ENCODE measurements around the gene TRIM14.
"Not testable (repeated sequence)": the region's sequence is repeated elsewhere in the genome, so short reads cannot be mapped to it uniquely, and the experiment has no call there.

TRIM14 gene

DNA sequence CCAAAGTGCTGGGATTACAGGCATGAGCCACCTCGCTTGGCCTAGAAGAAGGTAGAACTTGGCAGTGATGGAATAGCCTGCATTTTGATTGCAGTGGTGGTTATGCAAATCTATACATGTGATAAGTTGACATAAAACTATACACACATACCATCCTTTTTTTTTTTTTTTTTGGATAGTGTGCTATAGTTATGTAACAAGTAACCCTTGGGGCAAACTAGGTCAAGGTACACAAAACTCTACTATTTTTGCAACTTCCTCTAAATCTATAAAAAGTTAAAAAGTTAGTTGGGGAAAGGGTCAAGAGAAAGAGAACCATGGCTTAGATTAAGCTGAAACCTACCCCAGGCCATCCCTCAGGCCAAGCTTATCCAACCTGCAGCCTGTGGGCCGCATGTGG is 11.1 kb downstream of the TRIM14 start:
- no peak for DNase-seq (ENCODE audit: low read depth)

DNA sequence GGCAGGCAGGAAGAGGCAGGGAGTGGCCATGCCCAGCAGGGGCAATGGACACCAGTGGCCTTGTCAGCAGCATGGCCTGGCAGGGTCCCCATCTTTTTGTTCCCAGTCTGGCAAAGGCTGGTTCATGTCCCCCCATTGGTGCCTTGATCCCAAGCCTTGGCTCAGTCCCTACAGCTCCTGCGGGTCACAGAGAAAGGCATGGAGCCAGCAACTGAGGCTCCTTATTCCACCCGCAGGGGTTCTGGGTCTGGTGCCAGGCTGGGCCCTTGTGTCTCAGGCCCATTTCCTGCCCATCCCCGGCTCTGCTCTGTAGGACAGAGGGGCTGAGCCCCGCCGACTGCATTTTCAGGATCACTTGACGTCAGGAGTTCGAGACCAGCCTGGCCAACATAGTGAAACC is 14.0 kb downstream of the TRIM14 start:
- DNase-seq (ENCODE audit: low read depth): no peak

DNA sequence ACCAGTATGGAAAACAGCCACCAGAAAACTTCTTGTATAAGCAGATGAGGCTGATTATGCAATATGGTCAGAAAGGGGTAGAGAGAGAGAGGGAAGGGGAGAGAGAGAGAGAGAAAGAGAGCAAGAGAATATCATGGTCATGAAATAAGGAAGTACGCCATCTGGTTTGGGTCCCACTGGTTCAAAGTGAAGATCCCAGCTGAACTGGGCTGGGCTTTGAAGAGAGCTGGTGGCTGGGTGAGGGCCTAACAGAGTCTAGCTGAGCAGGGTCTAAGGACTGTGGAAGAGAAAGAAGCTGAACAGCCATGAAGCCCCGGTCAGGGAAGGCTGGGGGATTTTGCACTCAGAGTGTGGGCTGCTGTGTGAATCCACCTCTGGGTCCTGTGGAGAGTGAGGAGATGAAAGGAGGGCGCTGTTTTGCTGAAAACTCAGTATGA is 14.6 kb downstream of the TRIM14 start:
- DNase-seq (ENCODE audit: low read depth): no peak

DNA sequence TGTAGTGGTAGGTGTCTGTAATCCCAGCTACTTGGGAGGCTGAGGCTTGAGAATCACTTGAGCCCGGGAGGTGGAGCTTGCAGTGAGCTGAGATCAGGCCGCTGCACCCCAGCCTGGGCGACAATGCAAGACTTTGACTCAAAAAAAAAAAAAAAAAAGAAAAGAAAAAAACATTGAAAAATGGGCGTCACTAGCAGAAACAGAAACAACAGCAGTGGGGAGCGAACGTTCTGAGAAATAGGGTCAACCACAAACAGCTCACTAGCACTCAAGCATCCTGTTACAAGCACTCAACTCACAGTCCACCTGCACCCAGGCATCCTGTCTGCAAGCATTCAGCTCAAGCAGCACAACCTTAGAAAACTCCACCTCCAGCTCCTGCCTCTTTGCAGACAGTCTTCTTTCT is 17.2 kb downstream of the TRIM14 start:
- DNase-seq (ENCODE audit: low read depth): peak; percentile 68

DNA sequence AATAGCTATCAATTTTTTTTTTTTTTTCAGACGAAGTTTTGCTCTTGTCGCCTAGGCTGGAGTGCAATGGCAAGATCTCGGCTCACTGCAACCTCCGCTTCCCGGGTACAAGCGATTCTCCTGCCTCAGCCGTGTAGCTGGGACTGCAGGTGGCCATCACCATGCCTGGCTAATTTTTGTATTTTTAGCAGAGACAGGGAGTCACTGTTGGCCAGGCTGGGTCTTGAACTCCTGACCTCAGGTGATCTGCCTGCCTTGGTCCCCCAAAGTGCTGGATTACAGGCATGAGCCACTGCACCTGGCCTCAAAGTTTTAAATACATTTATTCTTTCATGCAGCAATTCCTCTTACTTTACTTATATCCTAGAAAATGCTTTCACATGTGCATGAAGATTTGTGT is 17.6 kb downstream of the TRIM14 start:
- no peak for DNase-seq (ENCODE audit: low read depth)

DNA sequence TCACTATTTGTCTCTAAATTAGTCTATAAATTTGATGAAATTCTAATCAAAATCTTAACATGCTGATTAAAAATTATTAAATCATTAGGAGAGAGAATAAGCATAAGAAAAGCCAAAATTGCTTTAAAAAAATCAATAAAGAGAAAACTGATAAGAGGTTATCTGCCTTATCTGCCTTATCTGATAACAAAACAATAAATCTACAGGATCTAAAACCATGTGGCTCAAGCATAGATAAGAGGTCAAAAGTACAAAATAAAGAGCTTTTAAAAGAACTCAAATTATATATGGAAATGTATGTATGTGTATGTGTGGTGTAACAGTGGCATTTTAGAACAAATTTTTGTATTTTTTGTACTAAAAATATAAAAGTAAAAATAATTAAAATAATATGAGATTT is 18.6 kb downstream of the TRIM14 start:
- no peak for DNase-seq (ENCODE audit: low read depth)

DNA sequence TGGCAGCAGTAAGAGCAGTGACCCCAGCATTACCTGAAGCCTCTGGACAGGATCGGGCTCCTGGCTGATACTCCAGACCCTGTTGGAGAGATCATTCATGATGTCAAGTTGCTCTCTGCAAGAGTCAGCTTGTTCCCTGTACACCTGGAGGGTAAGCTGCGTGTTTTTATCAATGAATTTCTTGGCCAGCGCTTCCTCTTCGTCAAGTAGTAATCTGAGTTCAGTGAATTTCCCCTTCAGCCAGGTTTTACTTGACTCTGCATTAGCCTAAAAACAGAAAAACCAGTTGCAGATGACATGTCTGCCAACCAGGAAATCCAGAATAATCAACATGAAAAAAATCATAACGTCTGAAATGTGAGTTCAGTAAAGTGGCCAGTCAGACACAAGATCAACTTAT is 19.1 kb downstream of the TRIM14 start:
- no peak for DNase-seq (ENCODE audit: low read depth)

DNA sequence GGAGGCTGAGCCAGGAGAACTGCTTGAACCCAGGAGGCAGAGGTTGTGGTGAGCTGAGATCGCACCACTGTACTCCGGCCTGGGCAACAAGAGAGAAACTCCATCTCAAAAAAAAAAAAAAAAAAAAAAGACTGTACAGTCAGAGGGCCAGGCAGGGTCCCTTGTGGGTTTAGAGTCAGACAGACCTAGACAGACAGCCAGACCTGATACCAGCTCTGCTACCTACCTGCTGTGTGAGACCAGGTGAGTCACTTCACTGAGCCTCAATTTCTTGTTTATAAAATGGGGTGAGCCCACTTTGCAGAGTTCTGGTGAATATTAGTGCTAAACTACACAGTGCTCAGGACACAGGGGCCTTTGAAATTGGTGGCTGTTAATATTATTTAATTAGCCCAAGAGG is 19.7 kb downstream of the TRIM14 start:
- DNase-seq (ENCODE audit: low read depth): no peak

DNA sequence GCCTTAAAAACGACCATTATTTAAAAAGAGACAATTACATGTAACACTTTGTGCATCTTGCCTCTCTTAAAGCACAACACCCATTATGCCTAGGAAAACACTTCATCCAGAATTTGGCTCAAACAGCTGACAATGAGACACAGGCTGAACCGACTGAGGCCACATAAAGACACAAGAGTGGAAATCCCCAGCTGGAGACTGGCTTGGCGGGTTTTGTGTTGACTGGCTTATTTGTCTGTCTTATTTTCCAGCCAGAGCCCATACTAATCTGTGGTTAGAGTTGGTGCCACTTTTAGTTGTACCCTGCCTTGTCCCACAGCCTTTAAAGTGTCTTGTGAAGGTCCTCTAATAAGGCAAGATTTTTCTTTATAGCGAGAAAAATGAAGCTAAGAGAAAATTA is 21.2 kb downstream of the TRIM14 start:
- DNase-seq (ENCODE audit: low read depth): no peak

DNA sequence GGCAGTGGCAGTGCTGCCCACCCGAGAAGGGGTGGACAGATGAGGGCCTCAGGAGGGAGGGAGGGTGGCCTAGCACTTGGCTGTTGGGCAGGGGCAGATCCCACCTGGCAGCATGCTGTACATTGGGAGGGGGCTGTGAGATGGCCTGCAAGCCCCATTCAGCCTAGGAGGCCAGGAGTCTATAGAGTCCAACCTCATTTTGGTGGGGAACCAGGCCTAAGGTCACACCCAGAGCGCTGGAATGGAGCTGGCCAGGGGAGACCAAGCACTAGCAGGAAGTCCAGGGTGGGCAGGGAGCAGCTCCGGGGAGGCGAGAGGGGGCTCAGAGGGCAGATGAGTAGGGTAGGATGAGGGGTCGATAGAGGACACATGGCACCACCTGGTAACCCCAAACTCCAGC is 22.9 kb downstream of the TRIM14 start:
- no peak for DNase-seq (ENCODE audit: low read depth)

DNA sequence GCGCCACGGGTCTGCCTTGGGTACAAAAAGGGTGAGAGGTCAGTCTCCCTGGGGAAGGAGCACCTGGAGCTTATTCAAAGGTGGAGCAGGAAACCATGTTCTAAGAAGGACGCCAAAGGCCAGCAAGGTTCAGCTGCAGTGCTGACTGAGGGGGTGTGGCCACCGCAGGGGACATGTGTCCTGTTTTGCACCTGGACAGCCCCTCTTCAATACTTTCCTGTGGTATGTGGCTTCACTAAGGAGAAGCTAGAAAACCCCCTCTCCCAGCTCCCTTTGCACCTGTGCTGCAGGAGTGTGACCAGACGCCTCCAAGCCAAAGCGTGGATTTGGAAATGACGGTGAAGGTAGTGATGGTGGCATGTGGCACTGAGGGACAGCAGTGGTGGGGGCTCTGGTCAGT is 23.6 kb downstream of the TRIM14 start:
- DNase-seq (ENCODE audit: low read depth): no peak

DNA sequence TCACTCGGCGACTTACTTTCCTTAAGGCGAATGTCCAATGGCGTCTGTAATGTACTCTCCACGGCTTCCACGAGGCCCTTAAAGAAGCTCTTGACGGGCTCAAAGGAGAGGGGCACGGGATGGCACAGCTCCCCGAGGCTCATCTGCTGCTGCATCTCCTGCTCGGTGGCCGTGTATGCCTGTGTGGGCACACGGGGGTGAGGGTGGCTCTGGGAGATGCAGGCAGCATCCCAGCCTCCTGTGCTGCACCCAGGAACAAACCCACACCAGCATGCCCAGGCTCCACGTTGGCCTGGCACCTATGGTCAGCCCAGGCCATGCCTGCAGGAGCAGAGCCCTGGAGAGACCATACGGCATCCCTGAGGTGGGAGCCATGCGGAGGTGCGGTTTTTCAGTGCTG is 24.2 kb downstream of the TRIM14 start:
- no peak for DNase-seq (ENCODE audit: low read depth)

DNA sequence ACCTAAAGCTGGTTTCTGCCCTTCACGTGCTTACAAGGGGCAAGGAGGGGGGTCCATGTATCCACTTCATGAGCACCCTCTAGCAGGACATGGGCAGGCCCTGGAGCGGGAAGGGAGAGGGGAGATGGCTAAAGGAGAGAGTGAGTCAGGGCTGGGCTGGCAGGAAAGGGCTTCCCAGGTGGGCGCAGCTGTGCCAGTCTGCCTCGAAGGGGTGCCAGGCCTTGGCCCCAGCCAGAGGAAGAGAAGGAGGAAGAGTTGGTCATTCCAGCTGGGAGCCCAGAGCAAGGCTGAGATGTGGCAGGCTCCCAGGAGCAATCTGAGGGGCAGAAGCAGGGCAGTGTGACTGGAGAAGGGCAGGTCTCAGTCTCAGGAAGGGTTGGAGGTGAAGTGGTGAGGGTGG is 24.7 kb downstream of the TRIM14 start:
- DNase-seq (ENCODE audit: low read depth): no peak

DNA sequence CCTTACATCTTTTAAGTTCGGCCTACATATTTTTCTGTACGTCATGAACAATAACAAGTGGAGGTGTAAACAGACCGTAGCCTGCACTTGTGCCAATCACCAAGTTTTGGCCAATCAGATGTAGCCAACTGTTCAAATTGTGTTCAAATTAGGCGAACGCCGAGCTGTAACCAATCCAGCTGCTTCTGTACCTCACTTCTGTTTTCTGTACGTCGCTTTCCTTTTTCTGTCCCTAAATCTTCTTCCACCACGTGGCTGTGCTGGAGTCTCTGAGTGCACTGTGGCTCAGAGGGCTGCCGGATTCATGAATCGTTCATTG is 26.4 kb downstream of the TRIM14 start:
- DNase-seq (ENCODE audit: low read depth): no peak

DNA sequence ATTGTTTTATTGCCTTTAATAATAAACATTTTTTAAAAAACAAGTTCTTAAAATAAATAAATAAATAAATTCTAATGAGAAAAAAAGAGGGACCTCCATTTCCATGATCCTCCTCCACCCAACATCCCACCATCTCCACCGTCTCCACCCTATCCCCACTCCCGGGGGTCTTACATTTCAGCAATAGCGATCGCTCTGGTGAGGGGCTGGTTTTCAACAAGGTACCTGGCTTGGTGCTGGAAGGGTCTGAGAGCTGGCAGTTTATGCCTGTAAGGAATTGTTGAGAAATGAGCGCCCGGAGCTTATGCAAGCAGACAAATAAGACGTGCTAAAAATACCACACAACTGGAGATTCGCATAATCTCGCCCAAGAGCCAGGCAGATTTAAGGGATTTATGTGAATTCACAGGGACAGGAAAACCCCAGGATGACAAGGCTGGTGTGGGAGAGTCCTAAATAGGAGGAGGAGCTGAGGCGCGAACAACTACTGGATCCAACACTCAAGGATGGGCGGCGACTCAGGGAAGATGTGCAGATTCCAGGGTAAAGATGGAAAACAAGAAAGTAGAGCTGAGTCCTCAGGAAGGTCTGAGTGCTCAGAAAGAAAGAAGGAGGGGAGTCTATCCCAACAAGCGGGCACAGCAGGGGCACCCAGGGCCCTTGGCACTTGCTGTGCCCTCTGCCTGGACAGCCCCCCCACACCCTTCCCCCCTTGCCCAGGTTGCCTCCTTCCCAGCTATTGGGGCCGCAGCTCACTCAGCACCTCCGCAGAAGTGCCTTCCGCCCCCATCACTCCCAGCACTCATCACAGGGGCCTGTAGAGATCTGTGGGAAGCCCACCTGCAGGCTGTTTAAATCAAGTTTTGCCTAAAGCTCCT is 27.0 kb downstream of the TRIM14 start:
- no peak for DNase-seq (ENCODE audit: low read depth)

DNA sequence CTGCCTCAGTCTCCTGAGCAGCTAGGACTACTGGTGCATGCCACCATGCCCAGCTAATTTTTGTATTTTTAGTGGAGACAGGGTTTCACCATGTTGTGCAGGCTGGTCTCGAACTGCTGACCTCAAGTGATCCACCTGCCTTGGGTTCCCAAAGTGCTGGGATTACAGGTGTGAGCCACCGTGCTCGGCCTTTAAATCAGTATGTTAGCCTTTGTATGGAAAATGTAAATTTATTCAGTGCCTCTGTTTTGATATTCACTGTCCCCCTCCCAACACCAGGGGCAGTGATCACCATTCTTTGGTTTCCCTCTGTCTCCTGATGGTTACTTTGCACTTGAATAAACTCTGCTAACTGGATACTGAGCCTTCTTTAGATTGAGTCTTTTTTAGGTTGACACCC is 28.3 kb downstream of the TRIM14 start:
- DNase-seq (ENCODE audit: low read depth): not testable (repeated sequence)

DNA sequence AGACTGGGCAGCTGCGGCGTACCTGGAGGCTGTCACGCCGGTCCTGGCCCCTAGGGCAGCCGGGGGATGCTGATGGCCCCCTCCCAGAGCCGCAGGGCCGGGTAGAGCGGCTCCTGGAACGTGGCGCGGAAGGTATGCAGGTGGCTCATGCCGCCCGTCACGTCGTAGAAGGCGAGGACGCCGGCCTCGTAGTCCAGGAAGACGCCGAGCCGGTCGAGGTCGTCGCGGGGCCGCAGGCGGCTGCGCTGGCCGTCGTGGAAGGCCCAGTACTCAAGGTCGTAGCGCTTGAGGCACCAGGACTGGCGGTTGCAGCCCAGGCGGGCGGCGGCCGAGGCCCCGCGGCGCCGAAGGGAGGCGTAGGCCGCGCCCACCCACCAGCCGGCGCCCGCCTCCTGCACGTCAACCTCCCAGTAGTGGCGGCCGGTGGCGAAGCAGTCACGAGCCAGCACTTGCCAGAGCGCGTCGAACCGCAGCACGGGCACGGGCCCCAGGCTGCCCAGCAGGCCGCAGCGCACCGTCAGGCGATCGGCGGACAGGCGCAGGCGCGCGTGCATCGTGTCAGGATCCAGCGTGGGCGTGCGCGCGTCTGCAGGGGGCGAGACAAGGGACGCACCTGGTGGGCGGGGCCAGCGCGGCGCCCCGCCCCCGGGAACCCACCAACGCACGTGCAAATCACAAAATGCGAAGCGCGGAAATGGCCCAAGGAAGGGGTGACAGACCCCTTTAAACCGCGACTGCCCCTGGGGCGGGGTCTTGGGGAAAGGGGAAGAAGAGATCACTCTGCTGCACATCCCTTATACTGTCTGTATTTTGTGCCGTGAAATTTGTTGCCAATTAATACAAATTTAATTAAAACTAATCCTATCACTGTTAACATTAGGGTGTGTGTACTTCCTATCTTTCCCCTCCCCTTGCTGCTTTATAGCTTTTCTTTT is 31.3 kb downstream of the TRIM14 start:
- no peak for DNase-seq (ENCODE audit: low read depth)

DNA sequence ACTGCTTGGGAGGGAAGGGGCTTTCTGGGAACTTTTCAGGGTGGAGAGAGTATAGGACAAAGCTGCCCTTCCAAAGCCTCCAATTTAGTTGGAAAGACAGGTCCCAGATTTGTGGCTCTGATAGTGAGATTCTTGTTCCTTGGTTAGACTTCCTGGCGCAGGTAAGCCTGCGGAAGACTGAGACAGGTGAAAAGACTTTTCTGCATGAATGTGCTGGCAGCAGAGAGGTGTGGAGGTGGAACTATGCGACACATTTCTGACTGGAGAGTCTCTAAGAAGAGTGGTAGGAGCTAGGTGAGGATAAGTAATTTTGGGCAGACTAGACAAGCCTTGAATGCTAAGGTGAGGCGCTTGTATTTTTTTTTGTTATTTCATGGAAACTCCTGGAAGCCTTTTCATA is 32.6 kb downstream of the TRIM14 start:
- DNase-seq (ENCODE audit: low read depth): no peak

DNA sequence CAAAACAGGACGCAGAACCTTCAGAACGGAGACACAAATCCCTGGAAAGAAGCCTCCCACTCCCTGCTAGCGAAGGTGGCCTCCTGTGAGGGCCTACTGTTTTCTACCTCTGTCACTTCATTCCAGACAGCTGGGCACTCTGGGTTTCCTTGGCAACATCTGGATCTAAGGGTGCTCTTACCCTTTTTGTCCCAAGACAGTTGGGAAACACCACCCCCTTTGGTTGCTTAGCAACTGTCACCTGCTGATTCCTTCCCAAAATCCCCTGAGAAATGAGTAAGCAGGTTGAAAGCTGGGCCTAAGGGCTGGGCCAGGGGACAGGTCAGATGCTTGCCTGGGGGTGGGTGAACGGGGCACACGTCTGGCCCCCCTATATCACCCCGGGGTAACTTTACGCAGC is 33.1 kb downstream of the TRIM14 start:
- DNase-seq (ENCODE audit: low read depth): no peak

DNA sequence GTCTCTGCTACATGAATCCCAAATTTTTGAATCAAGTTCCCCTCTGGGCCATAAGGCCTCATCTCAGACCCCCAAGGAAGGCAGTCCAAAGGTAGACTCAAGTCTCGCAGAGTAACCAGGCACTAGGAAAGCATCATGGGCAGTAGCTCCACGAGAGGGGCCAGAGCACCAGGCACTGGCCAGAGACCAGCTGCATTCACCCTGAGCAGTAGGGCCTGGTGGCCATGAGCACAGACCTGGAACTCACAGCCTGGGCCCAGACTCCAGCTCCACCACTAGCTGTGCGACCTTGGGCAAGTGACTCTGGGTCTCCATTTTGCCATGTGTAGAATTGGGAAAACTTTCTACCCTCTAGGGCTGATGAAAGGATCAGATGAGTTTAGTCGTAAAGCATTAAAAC is 34.0 kb downstream of the TRIM14 start:
- no peak for DNase-seq (ENCODE audit: low read depth)

DNA sequence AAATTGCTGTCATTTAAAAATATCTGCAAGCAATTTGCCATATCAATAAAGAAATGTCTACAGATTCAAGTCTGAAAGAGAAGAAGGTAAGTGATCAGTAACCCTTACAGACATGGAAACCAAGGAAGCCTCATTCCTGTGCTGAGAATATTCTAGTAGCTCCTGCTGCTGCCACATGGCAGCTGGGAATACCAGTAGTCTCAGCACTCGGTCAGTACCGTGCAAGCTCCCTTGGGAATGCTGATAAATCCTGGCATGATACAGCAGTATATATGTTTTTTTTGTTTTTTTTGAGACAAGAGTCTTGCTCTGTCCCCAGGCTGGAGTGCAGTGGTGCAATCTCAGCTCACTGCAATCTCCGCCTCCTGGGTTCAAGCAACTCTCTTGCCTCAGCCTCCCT is 34.6 kb downstream of the TRIM14 start:
- no peak for DNase-seq (ENCODE audit: low read depth)

DNA sequence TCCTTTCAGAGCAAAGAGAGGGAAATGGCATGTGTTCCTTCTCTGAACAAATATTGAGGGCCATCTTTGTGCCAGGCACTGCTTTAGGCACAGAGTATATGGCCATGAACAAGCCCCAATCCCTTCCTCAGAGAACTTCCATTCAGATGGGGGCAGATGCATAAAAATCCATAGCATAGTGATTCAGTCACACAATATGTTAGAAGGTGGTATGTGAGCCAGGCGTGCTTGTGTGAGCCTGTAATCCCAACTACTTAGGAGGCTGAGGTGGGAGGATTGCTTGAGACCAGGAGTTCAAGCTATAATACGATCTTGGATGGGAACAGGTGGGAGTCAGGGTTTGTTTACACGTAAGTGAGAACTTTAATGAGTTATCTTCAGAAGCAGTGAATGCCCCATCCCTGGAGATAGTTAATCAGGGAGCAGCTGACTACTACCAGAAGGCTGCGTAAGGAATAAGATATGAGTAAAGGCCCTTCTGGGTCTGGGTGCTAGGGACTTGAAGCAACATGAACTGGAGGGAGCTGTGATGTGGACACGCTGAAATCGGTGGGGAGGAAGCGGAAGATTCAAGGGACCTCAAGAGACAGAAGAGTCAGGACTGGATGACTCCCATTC is 35.3 kb downstream of the TRIM14 start:
- DNase-seq (ENCODE audit: low read depth): no peak

DNA sequence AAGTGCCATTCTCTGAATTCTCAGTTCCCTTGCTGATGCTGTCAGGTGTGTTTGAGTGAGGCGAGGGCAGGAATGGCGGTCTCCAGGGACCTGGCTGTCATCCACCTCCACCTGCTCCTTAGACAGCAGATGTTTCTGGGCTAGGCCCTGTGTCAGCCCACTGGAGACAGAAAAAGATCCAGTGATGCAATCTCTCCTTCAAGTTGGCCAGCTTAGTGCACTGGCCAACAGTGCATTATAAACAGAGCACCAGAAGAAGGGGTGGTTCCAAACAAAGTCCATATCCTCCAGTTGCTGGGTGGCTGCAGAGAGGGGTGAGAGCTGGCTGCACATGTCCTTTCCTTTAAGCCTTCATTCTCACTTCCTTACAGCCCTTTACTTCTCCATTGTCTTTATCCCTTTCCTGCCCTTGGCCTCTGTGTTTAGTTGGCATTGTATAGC is 35.9 kb downstream of the TRIM14 start:
- no peak for DNase-seq (ENCODE audit: low read depth)
